GM21786 (cell line): ENCODE measurements around the gene DEFB132.
"Not testable (repeated sequence)": the region's sequence is repeated elsewhere in the genome, so short reads cannot be mapped to it uniquely, and the experiment has no call there.

Experiments used
- ATAC-seq: cut with Tn5 transposase; IDR thresholded peaks from one replicate; pipeline ENCODE4 v1.9.1; 2021; ENCODE audit not compliant: unreplicated experiment

DEFB132 gene

GRCh38 chr20:257419-257818 lies at the start of gene DEFB132:
Gene DEFB132 (plus strand): TSS chr20:257724. CDS start chr20:257779, 55 bp downstream.
- ATAC-seq, result no peak

GRCh38 chr20:208942-209566 lies 48.5 kb upstream of the DEFB132 start:
- ATAC-seq, result no peak

- ATAC-seq, result no peak
Measured at GRCh38 chr20:210809-211502, 46.6 kb upstream of the DEFB132 start.

DNA sequence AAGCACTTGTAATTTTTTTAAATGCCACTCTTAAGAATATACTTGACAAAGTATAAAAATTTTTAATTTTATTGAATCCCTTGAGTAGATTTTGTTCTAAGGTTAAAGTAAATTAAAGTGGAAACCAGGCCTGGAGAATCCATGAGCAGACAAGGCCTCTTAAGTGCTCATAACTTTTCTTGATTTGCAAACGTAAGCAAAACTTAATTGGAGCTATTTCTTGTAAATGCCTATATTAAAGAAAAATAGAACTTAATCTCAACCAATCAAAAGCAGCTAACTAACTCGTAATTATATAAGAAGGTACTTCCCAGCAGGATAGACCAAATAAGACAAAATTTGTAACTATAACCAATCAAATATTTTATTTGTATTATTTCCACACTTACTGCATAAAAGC lies 43.1 kb upstream of the DEFB132 start:
- ATAC-seq, result no peak

- no peak for ATAC-seq
Measured at GRCh38 chr20:215796-216195, 41.7 kb upstream of the DEFB132 start.

DNA sequence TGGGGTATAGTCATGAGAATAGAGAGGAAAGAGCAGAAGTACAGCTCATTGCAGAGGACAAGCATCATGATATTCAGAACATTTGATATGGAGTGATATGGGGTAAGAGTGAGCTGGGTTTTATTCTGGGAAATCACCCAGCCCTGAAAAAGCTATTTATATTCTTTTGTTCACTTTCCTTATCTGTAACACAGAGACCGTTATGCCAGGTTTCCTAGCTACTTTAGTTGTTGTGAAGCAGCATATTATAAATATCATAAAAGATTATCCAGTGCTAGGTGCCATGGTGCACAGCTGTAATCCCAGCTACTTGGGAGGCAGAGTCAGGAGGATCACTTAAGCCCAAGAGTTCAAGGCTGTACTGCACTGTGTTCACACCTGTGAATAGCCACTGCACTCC lies 40.3 kb upstream of the DEFB132 start:
- no peak for ATAC-seq

- no peak for ATAC-seq
Measured at GRCh38 chr20:219290-220115, 38.0 kb upstream of the DEFB132 start.

GRCh38 chr20:221258-221830 lies 36.2 kb upstream of the DEFB132 start:
- no peak for ATAC-seq

DNA sequence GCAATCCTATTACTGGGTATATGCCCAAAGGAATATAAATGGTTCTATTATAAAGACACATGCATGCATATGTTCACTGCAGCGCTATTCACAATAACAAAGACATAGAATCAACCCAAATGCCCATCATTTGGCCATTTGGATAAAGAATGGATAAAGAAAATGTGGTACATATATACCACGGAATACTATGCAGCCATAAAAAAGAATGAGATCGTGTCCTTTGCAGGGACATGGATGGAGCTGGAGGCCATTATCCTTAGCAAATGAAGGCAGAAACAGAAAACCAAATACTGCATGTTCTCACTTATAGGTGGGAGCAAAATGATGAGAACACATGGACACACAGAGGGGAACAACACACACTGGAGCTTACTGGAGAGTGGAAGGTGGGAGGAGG lies 31.6 kb upstream of the DEFB132 start:
- ATAC-seq, result not testable (repeated sequence)

GRCh38 chr20:226958-227357 lies 30.6 kb upstream of the DEFB132 start, which contains the start of gene DEFB129:
Gene DEFB129 (plus strand): TSS chr20:227258. CDS start chr20:227289, 31 bp downstream.
- ATAC-seq, result no peak

DNA sequence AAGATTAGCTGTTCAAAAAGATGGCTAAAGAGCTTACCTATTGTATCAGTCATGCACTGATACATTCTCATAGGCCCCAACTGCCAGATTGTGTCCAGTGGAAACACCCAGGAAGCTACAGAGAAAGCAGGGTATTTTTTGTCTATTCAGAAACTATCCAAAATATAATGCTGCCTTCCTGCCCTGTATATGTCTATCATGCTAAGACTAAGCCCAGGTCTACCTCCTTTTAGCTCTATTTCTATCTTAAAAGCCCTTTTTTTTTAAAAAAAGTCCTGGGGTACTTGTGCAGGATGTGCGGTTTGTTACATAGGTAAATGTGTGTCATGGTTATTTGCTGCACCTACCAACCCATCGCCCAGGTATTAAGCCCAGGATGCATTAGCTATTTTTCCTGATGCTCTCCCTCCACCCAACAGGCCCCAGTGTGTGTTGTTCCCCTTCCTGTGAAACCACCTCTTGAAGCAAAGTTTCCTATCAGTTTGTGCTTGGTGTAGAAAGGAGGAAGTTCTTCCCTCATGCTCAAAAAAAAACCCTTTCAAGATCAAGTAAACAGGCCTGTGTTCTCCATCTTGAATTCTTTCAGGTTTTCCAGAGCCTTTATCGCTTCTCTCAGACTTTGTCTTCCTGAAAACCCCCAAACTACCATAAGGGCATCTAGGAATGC lies 30.0 kb upstream of the DEFB132 start:
- ATAC-seq, result no peak

DNA sequence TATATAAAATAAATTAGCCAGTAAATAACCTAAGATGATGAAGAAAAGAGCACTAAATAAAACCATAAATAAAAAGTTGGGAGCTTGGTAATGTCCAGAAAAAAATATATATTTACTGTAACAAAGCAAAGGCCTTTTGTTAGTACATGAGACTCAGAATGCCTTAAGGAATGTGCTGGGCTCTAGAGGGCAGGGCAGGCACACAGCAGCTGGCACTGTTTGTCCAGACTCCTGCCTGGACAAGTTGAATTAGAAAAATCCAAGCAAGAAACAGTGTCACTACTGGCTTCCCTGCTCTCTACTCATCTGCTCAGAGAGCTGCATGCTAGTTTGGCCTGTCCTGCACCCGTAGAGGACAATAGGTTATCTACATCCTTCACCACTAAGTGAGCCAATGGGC lies 21.6 kb upstream of the DEFB132 start:
- no peak for ATAC-seq

DNA sequence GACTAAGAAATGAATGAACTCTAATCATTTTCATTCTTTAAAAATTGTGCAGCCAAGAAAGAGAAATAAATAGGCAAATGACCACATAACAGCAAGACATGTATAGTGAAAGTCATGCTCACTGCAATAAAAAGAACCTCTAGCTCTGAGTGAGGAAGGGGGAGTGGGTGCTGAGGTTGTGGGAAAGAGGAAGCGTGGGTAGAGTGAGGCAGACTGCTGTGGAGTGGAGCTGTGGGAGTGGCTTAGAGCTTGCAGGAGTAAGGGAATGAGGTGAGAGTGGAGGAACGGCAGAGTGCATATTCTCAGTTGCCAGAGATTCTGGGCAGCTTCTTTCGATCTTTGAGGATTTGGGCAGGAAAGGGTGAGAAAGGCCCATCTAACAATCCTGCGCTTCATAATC lies 20.0 kb upstream of the DEFB132 start:
- no peak for ATAC-seq

- ATAC-seq, result no peak
Measured at GRCh38 chr20:237929-238328, 19.6 kb upstream of the DEFB132 start.

- no peak for ATAC-seq
Measured at GRCh38 chr20:242905-243304, 14.6 kb upstream of the DEFB132 start.

- no peak for ATAC-seq
Measured at GRCh38 chr20:251354-251753, 6.2 kb upstream of the DEFB132 start.

DNA sequence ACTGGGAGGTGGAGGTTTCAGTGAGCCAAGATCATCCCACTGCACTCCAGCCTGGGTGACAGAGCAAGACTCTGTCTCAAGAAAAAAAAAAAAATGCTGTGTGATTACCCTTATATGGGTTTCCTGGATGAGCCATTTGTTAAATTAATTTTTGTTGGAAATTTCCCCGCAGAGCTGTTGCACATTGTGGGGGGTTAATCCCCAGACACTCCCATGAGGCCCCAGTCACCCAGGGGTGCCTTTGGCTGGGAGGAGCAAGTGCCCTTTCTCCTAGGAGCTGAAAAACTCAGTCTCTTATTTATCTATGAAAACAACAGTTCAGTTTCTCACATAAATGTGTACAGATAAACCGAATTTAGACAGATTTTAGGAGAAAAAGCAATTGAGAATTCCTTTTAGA lies 4.7 kb upstream of the DEFB132 start:
- no peak for ATAC-seq

GRCh38 chr20:253447-253846 lies 4.1 kb upstream of the DEFB132 start:
- ATAC-seq, result not testable (repeated sequence)

- no peak for ATAC-seq
Measured at GRCh38 chr20:258269-258858, 840 bp downstream of the DEFB132 start.

DNA sequence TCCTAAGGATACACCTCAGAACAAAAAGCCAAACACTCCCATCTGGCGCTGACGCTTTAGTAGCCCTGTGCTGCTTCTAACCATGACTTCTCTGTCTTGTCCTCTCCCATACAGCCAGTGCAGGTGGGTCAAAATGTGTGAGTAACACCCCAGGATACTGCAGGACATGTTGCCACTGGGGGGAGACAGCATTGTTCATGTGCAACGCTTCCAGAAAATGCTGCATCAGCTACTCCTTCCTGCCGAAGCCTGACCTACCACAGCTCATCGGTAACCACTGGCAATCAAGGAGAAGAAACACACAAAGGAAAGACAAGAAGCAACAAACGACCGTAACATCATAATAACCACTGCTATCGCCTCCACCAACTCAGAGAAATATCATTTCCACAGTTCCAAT lies 1.4 kb downstream of the DEFB132 start:
- ATAC-seq, result no peak

DNA sequence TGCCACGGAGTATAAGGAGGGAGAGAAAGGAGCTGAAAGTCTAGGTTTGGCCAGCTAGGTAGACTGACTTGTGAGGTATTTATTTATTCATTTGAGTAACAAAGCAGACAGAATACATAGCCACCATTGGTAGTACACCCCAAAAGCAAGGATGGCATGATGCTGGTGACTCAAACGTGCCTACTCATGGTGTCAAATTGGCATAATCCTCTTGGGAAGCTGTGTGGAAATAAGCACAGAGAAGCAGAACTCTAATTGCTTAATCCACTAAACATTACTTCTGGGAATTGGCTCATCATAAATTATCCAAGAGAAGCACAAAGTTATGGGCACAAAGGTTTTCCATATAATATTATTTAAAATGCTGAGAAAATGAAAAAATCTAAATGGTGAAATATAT lies 2.5 kb downstream of the DEFB132 start:
- ATAC-seq, result no peak
